Left renal pelvis (tissue), 4 donors: ENCODE measurements around the gene PRSS35. TPM values are rescaled to one million over a fixed set of nuclear protein-coding genes. Genes with fewer than 3 reads are reported as not detected.
"Not testable (repeated sequence)": the region's sequence is repeated elsewhere in the genome, so short reads cannot be mapped to it uniquely, and the experiment has no call there.

Source experiments
- DNase-seq, 4 donors: peaks; one replicate each; pipeline ENCODE4 v3.0.0-alpha.2; 2013; ENCODE audit warnings: low read depth in 4 of 4, low spot score in 3 of 4
- polyA plus RNA-seq, 4 donors: library from polyadenylated mRNA; unstranded; fragments of 120-200 nt; gene quantifications; one replicate each; pipeline ENCODE4 v1.2.1, GENCODE V29; 2013; ENCODE audit not compliant: insufficient read length in 4 of 4

Gene PRSS35
- polyA plus RNA-seq, 4 donors, result 29.6 to 75.5 (median 55.1) TPM

DNA sequence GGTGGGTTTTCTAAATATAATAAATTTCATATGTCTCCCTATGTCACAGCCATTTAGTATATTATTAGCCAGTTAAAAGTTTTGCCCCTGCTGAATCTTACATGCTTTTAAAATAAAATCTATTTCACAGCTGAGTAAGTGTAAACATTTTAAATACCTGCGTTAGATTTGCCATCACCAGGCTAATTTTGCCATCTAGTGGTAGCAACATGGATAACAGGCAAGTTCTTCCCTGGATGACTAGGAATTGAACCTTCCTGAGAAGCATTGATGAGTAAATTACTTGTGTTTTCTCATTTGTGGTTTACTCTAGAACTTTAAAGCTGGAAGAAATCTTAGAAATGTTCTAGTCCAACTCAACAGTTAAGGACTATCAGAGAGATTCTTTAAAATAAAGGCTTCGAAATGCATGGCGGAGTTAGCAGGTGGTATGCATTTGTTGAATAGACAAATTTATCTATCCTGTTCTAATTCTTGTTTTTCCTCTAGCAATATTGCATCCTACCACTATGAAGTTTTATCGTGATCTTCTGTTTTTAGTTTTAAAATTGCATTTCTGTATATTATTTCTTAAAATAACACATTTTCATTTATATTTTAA, 2.6 kb downstream of the PRSS35 start:
- peak in 2 of 4 donors; percentile 35 to 48 for DNase-seq

DNA sequence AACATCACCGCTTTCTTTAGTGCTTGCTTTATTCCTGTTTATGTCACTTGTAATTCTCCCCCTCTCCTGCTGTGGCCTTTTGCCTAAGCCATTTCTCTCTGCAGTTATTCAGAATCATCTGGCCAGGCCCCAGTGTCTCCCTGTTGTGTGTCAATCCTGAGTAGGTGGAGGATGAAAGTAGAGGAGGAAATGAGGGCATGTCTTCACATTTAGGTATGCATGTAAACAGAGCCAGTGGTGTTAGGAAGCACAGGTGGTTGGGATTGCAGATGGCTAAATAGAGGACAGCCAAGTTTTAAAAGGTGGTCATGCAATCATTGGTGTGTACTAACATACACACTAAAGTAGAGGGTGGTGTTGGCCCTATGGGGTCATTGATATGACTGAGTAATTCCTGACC, 5.2 kb downstream of the PRSS35 start:
- no peak for DNase-seq

DNA sequence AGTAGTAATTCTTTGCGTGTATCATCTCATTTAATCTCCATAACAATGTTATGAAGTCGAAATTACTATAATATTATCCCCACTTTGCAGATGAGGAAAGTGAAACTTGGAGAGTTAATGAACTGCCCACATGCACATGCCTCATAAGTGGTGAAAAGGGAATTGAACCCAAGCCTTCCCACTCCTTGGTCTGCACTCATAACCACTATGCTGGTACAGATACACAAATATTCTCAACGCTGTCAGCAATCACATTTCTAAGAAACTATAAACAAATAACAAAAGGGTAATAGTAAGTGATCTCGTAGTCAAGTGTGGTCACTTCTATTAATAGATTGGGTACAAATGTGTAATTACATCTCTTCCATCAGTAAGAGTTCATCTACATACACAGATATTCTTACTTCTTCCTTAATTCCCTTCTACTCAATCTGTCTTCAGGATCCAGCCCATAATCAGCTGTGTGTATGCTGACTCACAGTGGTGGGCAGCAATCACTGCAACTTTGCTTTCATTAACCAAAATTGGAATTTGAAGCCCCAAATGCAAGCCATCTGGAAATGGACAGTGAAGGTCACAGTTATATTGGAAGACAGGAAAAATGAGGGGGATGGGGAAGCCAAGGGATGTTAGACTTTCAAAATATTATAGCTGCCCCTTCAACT, 6.6 kb downstream of the PRSS35 start:
- no peak for DNase-seq

DNA sequence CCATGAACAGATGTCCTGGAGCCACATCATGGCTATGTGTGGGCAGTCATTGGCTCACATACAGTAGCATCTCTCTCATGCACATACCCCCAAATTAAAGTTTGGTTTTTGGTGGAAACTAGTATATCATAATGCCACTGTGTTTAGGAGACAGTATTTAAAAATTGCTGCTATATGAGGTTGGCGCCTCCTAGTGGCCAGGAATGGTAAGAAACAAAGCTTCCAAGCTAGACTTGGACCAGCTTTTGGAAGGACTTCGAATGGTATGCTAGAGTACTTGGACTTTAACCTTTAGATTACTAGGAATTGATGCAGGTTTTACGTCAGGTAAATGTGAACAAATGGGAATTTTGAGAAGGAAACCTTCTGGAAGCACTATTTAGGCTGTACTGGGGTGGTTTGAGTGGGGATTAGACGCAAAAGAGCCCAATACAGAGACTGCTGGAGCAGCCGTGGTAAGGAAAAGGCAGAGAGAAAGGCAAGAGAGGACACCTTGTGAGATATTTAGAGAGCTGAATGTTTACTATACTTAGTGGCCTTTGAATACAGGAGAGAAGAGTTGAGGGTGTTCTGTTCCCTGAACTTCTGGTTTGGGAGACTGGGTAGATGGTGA, 23.8 kb downstream of the PRSS35 start:
- no peak for DNase-seq

DNA sequence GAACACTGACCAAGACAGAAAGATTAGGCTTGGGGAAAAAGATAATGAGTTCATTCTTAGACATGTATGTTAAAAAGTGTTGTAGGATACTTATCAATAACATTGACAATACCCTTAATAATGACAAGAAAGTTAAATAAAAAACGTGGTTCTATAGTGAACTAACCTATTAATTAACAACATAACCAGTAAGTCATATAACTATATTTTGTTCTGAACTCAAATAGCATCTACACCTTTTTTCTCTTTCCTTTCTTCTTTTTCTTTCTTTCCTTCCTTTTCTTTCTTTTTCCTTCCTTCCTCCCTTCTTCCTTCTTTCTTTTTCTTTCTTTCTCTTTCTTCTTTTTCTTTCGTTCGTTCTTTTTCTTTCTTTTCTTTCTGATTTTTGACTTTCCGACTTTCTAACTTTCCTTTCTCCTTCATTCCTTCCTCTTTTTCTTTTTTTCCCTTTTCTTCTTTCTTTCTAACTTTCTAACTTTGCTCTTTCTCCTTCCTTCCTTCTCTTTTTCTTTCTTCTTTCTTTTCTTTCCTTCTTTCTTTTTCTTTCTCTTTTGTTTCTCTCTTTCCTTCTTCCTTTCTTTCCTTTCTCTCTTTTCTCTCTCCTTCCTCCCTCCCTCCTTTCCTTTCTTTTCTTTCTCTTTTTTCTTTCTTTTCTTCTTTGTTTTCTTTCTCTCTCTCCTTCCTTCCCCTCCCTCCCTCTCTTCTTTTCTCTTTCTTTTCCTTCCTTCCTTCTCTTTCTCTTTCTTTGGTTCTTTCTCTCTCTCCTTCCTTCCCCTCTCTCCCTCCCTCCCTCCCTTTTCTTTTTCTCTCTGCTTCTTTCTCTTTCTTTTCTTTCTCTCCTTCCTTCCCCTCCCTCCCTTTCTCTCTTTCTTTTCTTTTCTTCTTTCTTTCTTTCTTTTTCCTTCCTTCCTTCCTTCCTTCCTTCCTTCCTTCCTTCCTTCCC, 24.6 kb downstream of the PRSS35 start:
- no peak for DNase-seq

DNA sequence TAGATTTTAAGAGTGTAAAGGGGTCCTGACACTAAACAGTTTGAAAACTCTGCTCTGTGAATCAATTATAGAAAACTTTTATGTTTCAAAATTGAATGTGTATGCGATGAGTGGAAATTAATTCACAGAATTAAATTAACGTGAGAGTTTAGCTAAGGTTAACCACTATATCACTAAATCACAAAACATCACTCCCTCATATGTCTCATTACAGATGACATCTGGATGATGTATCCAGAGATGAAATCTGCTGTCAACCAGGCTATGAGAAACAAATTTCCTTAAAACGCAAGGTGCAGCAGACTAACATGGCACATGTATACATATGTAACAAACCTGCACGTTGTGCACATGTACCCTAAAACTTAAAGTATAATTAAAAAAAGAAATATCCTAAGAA, 27.3 kb downstream of the PRSS35 start:
- DNase-seq, result no peak

DNA sequence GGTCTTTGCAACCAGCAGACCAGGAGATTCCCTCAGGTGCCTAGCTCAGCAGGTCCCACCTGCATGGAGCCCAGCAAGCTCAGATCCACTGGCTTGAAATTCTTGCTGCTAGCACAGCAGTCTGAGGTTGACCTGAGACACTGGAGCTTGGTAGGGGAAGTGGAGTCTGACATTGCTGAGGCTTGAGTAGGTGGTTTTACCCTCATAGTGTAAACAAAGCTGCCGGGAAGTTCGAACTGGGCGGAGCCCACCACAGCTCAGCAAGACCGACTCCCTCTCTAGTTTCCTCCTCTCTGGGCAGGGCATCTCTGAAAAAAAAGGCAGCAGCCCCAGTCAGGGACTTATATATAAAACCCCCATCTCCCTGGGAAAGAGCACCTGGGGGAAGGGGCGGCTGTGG, 34.3 kb downstream of the PRSS35 start:
- DNase-seq, result no peak

DNA sequence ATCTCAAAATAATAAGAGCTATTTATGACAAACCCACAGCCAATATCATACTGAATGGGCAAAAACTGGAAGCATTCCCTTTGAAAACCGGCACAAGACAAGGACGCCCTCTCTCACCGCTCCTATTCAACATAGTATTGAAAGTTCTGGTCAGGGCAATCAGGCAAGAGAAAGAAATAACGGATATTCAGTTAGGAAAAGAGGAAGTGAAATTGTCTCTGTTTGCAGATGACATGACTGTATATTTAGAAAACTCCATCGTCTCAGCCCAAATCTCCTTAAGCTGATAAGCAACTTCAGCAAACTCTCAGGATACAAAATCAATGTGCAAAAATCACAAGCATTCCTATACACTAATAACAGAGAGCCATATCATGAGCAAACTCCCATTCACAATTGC, 38.1 kb downstream of the PRSS35 start:
- not testable (repeated sequence) for DNase-seq

DNA sequence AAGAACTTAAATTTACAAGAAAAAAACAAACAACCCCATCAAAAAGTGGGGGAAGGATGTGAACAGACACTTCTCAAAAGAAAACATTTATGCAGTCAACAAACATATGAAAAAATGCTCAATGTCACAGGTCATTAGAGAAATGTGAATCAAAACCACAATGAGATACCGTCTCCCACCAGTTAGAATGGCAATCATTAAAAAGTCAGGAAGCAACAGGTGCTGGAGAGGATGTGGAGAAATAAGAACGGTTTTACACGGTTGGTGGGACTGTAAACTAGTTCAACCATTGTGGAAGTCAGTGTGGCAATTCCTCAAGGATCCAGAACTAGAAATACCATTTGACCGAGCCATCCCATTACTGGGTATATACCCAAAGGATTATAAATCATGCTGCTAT, 39.4 kb downstream of the PRSS35 start:
- DNase-seq, result not testable (repeated sequence)

DNA sequence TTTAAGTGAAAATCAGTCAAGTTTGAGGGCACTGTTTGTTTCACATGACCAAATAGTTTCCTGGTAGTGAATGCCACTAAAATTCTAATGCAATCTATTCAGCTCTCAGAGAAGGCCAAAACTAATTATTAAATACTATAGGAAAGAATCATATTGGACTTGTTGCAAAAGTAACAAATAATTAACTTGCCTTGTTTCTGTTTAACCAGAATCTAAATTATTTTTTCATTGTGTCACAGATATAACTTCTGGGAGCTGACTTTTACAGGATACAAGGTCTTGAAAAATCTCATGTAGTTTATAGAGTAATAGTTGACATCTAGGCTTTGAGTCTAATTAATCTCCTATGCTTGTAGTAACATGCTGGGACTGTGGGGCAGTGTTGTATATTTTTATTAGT, 44.5 kb downstream of the PRSS35 start:
- no peak for DNase-seq

DNA sequence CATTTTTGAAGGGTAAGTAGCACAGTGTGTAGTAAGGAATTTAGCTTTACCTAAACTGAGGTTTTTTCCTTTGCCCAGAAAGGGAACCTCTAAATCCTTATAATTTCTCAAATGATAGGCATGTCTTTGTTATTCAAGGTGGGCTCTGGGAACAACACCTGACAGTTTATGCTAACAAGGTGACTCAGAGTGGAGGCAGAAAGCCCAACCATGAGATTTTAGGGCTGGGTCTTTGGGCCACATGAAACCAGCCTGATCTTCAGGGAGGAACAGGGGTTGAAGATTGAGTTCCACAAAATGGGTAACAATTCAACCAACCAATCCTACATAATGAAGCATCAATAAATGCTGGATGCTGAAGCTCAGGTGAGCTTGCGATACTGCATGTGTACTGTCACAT, 46.6 kb downstream of the PRSS35 start:
- no peak for DNase-seq

DNA sequence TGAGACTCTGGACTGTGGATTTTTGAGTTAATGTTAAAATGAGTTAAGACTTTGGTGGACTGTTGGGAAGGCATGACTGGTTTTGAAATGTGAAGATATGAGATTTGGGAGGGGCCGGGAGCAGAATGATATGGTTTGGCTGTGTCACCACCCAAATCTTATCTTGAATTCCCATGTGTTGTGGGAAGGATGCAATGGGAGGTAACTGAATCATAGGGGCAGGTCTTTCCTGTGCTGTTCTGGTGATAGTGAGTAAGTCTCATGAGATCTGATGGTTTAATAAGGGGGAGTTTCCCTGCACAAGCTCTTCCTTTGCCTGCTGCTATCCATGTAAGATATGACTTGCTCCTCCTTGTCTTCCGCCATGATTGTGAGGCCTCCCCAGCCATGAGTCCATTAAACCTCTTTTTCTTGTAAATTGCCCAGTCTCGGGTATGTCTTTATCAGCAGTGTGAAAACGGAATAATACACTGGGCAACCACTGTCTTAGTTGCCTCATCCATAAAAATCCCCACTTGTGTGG, 59.4 kb downstream of the PRSS35 start:
- not testable (repeated sequence) for DNase-seq

DNA sequence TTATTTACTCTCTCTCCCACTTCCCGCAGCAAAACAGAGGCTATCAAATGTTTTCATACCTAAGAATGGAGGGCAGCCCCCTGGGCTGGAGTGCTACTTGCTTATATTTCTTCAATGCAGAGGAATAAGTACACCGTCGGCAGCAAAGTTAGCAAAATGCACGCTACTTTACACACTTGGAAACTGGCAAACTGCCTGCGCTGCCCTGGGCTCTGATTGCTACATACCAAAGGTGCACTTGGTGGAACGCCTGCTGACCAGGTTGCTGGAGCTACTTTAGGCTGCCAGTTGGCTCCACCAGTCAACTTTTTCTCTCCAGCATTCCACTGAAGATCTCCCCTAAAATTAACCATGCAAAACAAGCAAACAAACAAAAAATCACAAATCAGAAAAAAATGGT, 62.4 kb downstream of the PRSS35 start:
- peak in 2 of 4 donors; percentile 6 to 14 for DNase-seq

Other genes starting within 250 kb of the PRSS35 start
- gene ME1, start 81.5 kb upstream of the PRSS35 start, polyA plus RNA-seq, result 1 to 10 TPM; 2.3 to 4.3 (median 3.6) TPM
- 1 to 10 TPM in 3 of 4 donors, under 1 TPM in 1; 0.47 to 2.6 (median 1.1) TPM for gene SNAP91, start 196.6 kb downstream of the PRSS35 start, polyA plus RNA-seq